Activated gamma-delta T cell treated with Interleukin-2 at 50 U/mL for 16 hours (primary cell): ENCODE measurements around the gene CD300LB.
"Not testable (repeated sequence)": the region's sequence is repeated elsewhere in the genome, so short reads cannot be mapped to it uniquely, and the experiment has no call there.

Source experiments
- DNase-seq: peaks from one replicate; pipeline ENCODE4 v3.0.0-alpha.2; 2020

CD300LB gene

DNA sequence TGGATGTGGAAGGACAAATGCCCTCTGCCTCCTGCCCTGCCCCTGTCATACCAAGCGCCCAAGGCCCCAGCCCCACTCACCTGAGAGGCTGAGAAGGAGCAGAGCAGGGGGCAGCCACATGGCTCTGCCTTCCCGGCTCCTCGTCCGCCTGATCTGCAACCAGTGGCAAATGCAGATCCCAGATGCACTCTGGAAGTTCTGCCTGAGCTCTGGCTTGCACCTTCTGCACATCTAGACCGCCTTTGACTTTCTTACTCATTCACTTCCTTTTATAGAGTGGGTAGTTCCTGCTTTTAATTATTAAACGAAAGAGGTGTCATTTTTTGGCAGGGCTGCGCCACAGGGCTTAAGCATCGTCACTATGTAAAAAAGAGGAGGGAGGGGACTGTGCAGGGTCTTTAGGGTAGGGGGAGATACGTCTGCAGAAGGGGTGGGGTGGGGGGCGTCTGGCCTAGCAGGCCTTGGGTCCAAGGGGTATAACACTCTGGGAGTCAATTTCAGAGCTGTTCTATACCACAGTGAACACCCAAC is at the start of gene CD300LB:
Gene CD300LB (minus strand): TSS at position 245 of the 531 bp plus-strand sequence. CDS start 125 bp downstream, at position 120.
- no peak for DNase-seq

DNA sequence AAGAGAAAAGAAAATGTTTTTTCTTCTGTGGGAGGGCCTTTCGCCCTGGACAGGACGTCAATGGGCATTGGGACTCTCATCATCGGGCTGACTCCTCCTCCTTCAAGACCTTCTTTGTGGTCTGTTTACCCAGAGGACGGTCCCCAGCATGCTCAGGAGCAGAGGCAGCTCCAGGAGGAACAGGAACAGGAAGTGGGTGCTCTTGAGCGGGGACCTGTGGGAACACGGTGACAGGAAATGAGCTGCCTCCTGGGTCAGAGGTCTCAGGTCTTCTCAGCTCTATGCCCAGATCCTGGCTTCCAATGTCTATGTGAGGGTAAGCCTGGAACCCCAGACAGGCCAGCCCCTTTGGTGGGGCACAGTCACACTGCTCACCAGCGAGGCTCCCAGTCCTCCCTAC is 48.6 kb upstream of the CD300LB start:
- no peak for DNase-seq

DNA sequence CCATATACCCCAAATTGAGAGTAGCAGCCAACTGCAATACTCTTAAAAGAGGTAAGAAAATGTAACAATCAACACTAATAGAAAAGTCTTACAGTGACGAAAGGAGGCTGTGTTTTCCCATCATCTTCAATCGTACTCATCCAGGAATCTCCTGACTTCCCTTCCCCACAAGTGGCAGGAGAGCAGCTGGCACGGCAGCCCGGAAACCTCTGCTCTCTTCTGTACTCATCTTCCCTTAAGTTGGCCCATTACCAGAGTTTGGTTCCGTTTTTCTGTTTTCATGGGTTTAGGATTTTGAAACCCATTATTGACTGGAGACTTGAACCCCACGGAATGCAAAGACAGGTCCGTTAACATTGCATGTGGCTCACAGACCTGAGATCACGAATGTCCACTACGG is 47.7 kb upstream of the CD300LB start:
- no peak for DNase-seq

DNA sequence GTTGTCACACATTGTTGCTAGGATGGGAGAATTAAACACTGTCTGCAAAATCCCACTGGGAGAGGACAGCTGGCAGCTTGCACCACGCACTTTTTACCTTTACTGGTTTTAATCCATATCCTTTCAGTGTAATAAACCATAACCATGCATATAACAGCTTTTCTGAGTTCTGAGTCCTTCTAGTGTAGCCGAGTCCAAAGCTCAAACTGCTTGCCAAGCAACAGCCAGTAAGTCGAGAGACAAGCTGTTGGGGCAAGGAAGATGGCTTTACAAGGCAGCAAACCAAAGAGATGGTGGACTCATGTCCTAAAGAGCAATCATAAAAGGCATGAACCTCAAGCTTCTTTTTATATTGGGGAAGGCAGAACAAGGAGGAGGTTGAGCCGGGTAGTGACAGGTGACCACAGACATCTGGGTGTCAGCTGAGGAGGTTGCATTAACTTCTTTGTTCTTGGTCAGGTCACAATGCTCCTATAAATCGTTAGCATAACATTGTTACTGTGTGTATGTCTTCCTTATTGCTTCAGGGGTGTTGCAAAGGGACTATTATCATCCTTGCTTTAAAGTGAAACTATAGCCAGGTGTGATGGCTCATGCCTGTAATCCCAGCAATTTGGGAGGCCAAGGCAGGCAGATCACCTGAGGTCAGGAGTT is 43.3 kb upstream of the CD300LB start:
- DNase-seq = no peak

DNA sequence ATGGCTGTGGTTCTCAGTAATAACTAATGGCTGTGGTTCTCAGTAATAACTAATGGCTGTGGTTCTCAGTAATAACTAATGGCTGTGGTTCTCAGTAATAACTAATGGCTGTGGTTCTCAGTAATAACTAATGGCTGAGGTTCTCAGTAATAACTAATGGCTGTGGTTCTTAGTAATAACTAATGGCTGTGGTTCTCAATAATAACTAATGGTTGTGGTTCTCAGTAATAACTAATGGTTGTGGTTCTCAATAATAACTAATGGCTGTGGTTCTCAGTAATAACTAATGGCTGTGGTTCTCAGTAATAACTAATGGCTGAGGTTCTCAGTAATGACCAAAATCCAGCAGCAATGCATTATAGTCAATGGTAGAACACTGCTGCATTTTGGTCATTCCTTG is 42.4 kb upstream of the CD300LB start:
- not testable (repeated sequence) for DNase-seq

DNA sequence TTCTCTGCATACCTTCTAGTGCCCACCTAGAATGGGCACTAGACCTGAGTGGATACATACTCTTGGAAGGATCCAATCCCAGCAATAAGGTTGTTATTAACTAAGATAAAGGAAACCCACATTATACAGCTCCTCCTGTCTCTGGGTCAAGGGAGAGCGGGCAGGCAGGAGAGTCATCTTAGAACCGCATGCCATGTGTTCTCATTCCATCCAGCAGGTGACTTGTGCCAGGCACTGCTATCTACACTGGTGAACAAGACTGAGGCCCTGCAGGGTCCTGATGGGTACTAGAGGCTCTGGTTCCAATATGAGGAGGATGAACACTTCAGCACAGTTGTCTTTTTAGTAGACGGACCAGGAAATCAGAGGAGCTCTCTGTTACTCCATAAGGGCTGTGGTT is 41.9 kb upstream of the CD300LB start:
- no peak for DNase-seq

DNA sequence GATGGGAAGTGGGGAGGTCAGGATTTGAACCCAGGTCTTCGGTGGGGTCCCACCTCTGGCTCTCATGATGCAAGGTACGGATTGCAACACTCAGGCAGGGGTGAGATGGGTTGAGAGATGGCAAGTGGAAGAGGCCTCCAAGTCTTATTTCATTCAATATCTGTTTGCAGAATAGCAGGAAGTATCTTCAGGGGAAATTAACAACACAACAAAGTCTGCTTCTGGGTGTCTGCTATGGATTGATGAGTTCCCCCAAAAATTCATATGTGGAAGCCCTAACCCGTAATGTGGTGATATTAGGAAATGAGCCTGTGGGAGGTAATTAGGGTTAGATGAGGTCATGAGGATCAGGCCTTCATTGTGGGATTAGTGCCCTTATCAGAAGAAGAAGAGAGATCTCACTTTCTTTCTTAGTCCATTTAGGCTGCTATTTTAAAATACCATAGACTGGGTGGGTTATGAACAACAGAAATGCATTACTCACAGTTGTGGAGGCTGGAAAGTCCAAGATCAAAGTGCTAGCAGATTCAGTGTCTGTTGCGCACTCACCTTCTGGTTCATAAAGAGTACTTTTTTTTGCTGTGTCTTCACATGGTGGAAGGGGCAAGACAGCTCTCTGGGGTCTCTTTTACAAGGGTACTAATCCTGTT is 40.5 kb upstream of the CD300LB start:
- no peak for DNase-seq

DNA sequence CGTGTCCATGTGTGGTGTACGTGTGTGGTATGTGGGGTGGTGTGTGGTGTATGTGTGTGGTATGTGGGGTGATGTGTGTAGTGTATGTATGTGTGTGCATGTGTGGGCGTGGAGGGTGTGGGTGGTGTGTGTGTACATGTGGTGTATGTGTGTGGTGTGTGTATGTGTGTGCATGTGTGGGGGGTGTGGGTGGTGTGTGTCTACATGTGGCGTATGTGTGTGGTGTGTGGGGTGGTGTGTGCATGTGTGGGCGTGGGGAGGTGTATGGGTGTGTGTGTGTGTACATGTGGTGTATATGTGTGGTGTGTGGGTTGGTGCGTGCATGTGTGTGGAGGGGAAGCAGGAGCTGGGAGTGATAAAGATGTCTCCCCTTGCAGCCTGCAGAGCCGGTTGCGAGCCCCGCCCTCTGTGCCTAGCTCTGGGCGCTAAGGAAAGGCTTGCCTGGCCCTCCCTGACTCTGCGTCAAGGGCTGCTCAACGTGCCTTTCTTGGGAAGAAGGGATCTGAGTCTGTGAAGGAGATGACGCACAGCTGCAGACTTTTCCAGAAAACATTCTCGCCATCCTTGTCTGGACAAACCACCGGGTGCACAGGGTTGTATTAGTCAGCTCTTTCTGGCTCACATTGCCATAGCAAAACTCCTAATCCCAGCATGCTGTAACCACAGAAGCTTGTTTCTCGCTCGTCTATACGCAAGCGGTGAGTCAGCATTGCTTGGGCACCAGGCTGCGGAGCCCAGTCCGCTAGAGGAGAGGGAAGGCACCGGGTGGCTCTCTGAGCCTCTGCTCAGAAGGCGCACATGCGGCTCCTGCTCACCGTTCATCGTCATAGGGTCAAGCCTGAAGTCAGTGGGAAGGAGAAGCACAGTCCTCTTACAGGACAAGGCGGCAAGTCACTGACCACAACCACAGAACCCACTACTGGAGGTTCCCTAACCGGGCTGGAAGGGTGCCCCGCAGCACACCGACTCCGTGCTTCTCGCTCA is 38.0 kb upstream of the CD300LB start:
- DNase-seq = no peak

DNA sequence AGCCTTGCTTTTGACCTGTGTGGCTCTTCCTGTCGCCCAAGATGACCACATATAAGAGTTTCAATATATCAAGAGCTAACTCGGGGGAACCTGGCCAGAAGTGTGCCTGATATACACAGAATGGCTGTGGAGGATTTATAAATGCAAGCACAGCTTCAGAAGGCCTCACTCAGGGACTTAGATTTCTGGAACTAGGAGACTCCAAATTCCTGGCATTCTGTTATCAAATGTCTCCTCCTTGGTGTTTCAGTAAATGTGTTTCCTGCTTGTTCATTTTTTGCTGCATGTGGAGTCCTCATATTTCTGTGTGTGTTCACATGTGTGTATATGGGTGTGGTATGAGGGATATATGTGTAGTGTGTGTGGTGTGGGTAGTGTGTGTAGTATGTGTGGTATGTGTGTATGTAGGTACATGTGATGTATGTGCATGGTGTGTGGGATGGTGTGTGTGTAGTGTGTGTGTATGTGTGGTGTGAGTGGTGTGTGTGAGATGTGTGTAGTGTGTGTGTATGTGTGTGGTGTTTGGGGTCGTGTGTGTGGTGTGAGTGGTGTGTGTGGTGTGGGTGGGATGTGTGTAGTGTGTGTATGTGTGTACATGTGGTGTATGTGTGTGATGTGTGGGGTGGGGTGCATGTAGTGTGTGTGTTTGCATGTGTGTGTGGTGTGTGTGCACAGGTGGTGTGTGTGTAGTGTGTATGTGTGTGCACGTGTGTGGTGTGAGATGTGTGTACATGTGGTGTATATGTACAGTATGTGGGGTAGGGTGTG is 37.0 kb upstream of the CD300LB start:
- DNase-seq = no peak

DNA sequence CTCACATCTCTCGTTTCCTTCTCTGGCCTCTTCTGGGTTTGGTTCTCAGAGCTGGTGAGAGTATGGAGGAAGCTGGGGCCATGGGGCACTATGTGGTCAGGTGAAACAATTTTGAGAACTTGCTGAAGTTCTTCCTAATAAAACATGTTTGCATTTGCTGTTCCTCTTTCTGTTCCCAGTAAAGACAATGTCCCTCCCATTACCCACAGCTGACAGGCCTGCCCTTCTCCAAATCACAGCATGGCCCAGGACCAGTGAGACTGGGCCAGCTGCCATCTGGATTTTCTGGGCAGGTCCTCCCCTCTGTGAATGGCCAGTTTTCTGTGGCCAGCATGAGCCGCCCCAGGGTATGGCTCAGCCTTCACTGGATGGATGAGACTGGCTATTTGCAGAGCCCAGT is 36.1 kb upstream of the CD300LB start, which contains the start of gene CD300H:
Gene CD300H (minus strand): TSS at position 113 of the 400 bp plus-strand sequence.
- DNase-seq = no peak

DNA sequence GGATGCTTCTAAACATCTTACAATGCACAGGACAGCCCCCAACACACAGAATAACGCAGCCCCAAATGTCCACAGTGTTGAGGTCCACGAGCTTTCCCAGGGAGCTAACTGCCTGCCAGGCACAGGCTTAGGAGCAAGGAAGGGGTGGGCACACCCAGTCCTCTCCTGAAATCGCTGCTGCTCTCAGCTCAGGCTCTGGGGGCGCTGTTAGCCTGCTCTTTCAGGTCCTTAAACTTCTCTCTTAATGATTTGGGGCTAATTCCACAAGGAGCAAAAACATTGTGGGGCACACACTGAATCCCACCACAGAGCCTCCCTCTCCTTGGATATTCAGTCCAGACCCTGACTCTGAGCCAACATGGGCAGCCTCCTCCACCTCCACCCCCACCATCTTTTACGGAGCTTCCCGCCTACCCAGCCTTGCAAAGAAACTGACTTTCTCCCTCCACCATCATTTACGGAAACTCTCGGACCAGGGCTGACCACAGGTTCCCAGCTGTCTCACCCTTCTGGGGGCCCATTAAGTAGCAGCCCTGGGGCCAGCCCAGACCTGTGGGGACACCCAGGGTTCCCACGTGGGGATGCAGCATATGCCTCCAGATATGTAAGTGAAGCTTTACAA is 35.0 kb upstream of the CD300LB start:
- DNase-seq = peak; percentile 14

DNA sequence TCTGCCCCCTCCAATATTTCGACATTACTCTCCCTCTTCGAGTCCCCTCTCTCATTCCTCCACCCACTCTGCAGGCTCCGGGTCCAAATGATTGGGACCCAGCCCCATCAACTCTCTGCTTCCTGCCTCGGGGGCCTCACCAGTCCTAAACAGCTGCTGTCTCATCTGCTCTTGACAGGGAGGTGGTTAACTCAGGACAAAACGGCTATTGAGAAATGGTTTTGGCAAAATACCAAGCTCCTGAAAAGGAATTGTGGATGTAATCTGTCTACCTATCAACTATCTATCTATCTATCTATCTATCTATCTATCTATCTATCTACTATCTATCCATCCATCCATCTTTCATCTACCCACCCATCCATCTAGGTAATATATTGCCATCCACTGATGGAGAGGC is 33.9 kb upstream of the CD300LB start:
- no peak for DNase-seq

DNA sequence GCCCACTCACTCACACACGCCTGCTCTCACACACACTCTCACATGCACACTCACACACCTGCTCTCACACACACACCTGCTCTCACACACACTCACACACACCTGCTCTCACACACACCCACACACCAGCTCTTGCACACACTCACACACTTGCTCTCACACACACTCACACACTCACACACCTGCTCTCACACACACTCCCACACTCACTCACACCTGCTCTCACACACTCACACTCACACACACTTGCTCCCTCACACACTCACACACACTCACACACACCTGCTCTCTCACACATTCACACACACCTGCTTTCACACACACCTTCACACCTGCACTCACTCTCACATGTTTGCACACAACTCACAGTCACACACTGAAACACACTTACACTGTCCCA is 32.1 kb upstream of the CD300LB start:
- DNase-seq = no peak

DNA sequence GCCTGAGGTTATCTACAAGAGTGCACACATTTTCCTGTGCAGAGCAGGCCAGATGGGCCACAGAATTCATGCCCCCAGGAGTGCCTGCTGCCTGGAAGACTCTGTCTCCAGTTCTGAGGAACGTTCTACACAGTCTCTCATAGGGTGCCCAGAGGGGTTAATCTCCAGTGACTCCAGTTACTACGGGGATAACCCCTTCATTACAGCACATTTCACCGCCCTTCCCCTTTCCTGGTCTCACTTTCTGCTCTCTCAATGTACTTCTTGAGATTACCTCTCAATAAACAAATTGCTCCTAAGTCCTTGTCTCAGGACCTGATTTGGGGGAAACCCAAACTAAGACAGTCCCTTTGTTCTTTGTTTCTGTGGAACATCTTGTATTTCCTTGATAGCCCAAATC is 30.3 kb upstream of the CD300LB start:
- DNase-seq = no peak

DNA sequence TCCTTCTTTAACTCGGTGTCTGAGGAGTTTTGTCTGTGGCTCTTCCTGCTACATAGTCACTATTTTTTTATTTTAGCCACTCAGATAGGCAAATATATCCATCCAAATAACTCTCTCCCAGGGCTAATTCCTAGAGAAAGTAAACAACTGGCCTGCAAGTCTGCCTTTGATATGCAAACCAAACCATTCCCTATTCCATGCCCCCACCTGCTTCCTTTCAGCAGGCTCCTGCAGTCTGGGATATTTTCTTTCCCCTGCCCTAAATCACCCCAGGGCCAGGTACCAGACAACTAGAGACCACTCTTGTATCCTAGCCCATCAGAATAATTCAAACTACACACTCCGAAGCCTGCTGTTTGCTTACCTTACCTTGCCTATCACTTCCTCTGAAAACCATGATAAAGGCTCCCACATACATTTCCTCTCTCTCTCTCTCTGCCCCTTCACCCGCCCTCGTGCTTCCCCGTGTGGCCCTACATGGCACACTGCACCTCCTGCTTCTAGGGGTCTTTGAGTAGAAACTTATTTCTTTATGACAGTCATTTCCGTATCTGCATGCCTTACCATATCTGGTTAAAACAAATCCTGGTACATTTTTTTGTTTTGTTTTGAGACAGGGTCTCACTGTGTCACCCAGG is 27.7 kb upstream of the CD300LB start:
- DNase-seq = no peak

DNA sequence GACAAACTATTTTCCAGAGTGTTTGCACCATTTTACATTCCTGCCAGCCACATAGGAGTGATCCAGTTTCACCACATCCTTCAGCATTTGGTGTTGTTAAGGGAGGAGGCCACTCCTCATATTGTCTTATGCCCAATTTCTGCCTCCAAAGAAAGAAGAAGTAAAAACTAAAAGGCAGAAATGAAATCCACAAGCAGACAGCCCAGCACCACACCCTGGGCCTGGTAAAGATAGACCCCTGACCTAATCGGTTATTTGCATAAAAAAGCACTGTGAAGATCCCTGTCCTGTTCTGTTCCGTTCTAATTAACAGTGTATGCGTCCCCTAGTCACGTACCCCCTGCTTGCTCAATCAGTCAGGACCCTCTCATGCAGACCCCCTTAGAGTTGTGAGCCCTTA is 27.1 kb upstream of the CD300LB start:
- DNase-seq = not testable (repeated sequence)

DNA sequence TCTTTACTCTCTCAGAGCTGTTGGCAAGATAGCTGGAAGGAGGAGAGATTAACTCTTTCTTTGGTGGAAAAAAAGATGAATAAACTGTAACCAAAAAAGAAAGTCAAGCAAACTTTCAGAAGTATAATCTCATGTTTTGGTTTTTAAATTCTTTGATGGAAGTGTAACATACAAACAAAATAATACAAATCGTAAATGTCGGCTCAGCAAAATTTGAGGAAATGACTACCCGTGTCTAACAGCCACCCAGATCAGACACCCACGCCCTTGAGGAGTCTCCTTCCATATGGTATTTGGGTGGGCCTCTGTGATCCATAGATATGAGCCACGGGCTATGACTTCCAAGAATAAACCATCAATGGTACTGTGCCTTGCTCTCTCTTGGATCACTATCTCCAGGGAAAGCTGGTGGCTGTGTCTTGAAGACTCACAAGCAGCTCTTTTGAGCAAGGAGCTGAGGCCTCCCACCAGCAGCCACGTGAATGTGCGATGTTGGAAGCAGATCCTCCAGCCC is 24.2 kb upstream of the CD300LB start:
- DNase-seq = no peak

DNA sequence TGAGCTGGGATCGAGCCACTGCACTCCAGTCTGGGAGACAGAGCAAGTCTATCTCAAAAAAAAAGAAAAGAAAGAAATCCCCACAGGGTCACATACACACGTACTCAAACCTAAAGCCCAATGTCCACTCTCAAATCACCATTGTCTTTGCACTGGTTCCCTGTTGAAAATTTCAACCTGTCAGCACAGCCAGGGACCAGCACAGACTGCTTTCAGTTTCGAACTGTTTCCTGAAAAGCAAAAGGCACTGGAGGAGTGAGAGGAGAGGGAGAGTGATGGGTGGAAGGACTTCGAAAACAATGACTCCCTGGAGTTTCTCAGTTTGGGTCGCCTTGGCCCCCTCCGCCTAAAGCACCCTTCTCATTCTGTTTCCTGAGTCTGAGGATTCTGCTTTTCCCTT is 23.6 kb upstream of the CD300LB start:
- DNase-seq = no peak

DNA sequence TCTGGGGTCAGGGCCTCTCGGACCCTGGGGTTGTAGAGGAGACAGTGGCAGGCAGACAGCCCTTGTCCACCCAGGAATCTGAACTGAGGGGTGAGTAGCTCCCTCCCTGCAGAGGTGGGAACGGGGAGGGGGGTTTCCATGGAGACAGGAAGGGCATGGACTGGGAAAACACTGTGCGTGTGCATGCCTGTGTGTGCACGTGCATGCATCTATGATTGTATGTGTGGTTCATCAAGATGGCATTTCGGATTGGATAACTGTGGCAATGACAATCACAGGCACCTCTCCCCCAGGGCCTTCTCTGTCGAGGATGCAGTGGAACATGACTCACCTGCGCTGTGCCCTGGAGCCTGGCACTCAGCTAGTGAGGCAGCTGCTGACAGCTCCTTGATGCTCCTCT is 20.8 kb upstream of the CD300LB start:
- no peak for DNase-seq

DNA sequence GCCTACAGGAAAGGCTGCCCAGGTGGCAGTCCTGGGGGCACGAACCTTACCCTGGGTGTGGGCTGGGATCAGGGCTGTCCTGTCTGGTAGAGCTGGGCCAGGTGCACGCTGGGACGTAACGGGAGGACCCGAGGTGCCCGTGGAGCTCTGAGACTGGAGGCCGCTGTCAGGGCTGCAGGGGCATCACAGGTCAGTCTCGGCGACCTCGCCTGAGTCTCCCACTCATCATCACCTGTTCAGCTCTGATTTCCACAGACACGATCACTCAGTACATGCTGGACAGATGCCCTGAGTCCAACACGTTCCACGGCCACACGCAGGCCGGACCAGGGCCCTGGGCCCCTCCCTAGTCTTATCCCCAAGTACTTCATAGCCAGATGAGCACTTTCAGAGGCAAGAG is 19.3 kb upstream of the CD300LB start:
- DNase-seq = no peak

DNA sequence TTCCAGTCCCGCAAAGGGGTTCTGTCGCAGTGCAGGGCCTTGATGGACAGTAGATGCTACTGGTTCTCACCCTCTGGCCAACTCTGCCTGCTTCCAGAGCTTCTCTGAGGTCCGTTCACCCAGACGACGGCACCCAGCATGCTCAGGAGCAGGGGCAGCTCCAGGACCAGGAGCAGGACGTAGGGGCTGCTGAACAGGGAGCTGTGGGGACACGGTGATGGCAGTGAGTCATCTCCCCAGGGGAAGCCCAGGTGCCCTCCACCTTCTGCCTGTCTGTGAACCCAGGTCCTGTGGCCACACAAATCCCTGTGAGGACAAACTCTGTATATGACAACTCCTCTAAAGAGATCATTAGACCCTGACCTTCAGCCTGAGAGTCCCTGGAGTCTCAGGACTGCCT is 18.1 kb upstream of the CD300LB start:
- no peak for DNase-seq
